Keratinocyte (primary cell): ENCODE measurements around the gene DUSP11. TPM values are rescaled to one million over a fixed set of nuclear protein-coding genes. Genes with fewer than 3 reads are reported as not detected.

Experiments used
- DNase-seq: peaks from one replicate; pipeline ENCODE4 v3.0.0-alpha.2; 2011; ENCODE audit warnings: low read depth, missing footprints, low spot score
- FAIRE-seq: peaks from 2 replicates; lab custom pipeline; 2011; peaks lifted over from hg19 to GRCh38; lab: Jason Lieb, UNC
- H2AFZ ChIP-seq: 2 replicates; pipeline ENCODE4 v1.6.0; 2012; ENCODE audit warnings: low read length, control low read depth, inconsistent platforms; ENCODE audit not compliant: control insufficient read depth
- H3K27ac ChIP-seq: 2 replicates; pipeline ENCODE4 v1.5.1; 2011; ENCODE audit warnings: low read length; ENCODE audit not compliant: control insufficient read depth, insufficient read depth
- H3K27me3 ChIP-seq: 3 replicates; pipeline ENCODE4 v1.6.0; 2011; ENCODE audit warnings: low read length; ENCODE audit not compliant: control insufficient read depth, insufficient read depth; ENCODE audit errors: extremely low read depth
- H3K36me3 ChIP-seq, 2 experiments: 2 replicates in 1 of 2; 3 replicates in 1 of 2; pipeline ENCODE4 v1.5.1; 2011; ENCODE audit warnings: low read length in 2 of 2, mild to moderate bottlenecking in 1 of 2; ENCODE audit not compliant: control insufficient read depth in 2 of 2, insufficient read depth in 2 of 2; ENCODE audit errors: extremely low read depth in 1 of 2
- H3K4me1 ChIP-seq: 3 replicates; pipeline ENCODE4 v1.5.1; 2011; ENCODE audit warnings: low read length; ENCODE audit not compliant: control insufficient read depth, insufficient read depth; ENCODE audit errors: extremely low read depth
- H3K4me2 ChIP-seq: 3 replicates; pipeline ENCODE4 v1.6.0; 2011; ENCODE audit warnings: low read depth, low read length; ENCODE audit not compliant: control insufficient read depth, insufficient read depth; ENCODE audit errors: extremely low read depth
- H3K4me3 ChIP-seq, 3 experiments: fragments of 200-600 bp in 1 of 3; sonication (generic) in 1 of 3; 2 replicates in 2 of 3; 3 replicates in 1 of 3; pipeline ENCODE4 v1.5.1; 2011 to 2016; ENCODE audit warnings: low read length in 3 of 3, mild to moderate bottlenecking in 3 of 3, control low read depth in 2 of 3, inconsistent platforms in 1 of 3, low read depth in 1 of 3, mixed read lengths in 1 of 3, mixed run types in 1 of 3, moderate library complexity in 1 of 3; ENCODE audit not compliant: control insufficient read depth in 2 of 3, insufficient read depth in 2 of 3; ENCODE audit errors: extremely low read depth in 1 of 3
- H3K79me2 ChIP-seq: 2 replicates; pipeline ENCODE4 v1.6.0; 2012; ENCODE audit warnings: low read length; ENCODE audit not compliant: control insufficient read depth, insufficient read depth
- H3K9ac ChIP-seq: 3 replicates; pipeline ENCODE4 v1.6.0; 2011; ENCODE audit warnings: low read length; ENCODE audit not compliant: control insufficient read depth, insufficient read depth; ENCODE audit errors: extremely low read depth
- H3K9me1 ChIP-seq: 3 replicates; pipeline ENCODE4 v1.6.0; 2011; ENCODE audit warnings: low read length; ENCODE audit not compliant: control insufficient read depth, insufficient read depth; ENCODE audit errors: extremely low read depth
- H3K9me3 ChIP-seq: 2 replicates; pipeline ENCODE4 v1.5.1; 2012; ENCODE audit warnings: low read depth, low read length; ENCODE audit not compliant: control insufficient read depth
- H4K20me1 ChIP-seq: 3 replicates; pipeline ENCODE4 v1.6.0; 2011; ENCODE audit warnings: low read length; ENCODE audit not compliant: control insufficient read depth, insufficient read depth; ENCODE audit errors: extremely low read depth
- CTCF ChIP-seq, 3 experiments: IDR thresholded peaks in 1 of 3; conservative IDR thresholded peaks in 1 of 3; optimal IDR thresholded peaks in 1 of 3; 2 replicates in 2 of 3; 3 replicates in 1 of 3; pipeline versions ENCODE3 to v1.5.1; 2011; ENCODE audit warnings: low read length in 3 of 3, mild to moderate bottlenecking in 3 of 3, moderate library complexity in 2 of 3, control low read depth in 1 of 3, inconsistent platforms in 1 of 3; ENCODE audit not compliant: insufficient read depth in 2 of 3; ENCODE audit errors: extremely low read depth in 1 of 3
- EZH2 ChIP-seq: IDR thresholded peaks from one replicate; pipeline ENCODE4 v1.6.1; 2012; ENCODE audit warnings: inconsistent platforms, mild to moderate bottlenecking, low read length, moderate library complexity
- dilution Hi-C: fragments of 300-500 bp; cut with MboI; formaldehyde crosslinking; loops from one replicate; pipeline ENCODE4 v1.7.0; 2020; ENCODE audit warnings: low sequenced_read_pairs; ENCODE audit not compliant: extremely low pct_ligation_motif_present
- polyA plus RNA-seq, 5 experiments: library from polyadenylated mRNA; depleted of rRNA in 3 of 5; stranded (reverse) in 3 of 5; stranded (forward) in 1 of 5; unstranded in 1 of 5; fragments of >200 nt; gene quantifications; 1 replicate in 1 of 5; 2 replicates in 3 of 5; 3 replicates in 1 of 5; pipeline versions ENCODE4 v1.2.1 to v1.2.3, GENCODE V29; 2011 to 2012; ENCODE audit warnings: missing spikeins in 2 of 5, low read depth in 1 of 5, low replicate concordance in 1 of 5

DUSP11 gene
- polyA plus RNA-seq, 1 donor (not counting 4 experiments of a cell fraction or from before 2014, with no cell fraction given): 83.7 TPM

GRCh38 chr2:73749314-73749713, 30.6 kb downstream of the DUSP11 start:
- Histone ChIP-seq H3K9ac (no peak overlapping the region), H3K27ac (no peak overlapping the region), H3K4me3 (no peak overlapping the region), H3K27me3 (no peaks in the 10 kb centered on the region), H3K79me2 (no peaks in the 10 kb centered on the region), H2AFZ (no peak overlapping the region), H3K9me1 (no peaks in the 10 kb centered on the region), H3K36me3 (peaks cover 25 to 38% of the 10 kb centered on the region in 2 experiments), H3K4me1 (no peaks in the 10 kb centered on the region), H3K9me3 (no peaks in the 10 kb centered on the region), H4K20me1 (no peaks in the 10 kb centered on the region), H3K4me2 (no peak overlapping the region)
- dilution Hi-C loops: no loop called here
- no peak for FAIRE-seq
- DNase-seq: no peak
- no peak for TF ChIP-seq EZH2
- TF ChIP-seq CTCF (optimal IDR thresholded peaks at IDR 0.05 in 1 of 3, IDR thresholded peaks at IDR 0.05 in 1 of 3, conservative IDR thresholded peaks at IDR 0.05 in 1 of 3; ENCODE audit: extremely low read depth in 1 of 3, insufficient read depth in 2 of 3, low read length in 3 of 3): no peak

DNA sequence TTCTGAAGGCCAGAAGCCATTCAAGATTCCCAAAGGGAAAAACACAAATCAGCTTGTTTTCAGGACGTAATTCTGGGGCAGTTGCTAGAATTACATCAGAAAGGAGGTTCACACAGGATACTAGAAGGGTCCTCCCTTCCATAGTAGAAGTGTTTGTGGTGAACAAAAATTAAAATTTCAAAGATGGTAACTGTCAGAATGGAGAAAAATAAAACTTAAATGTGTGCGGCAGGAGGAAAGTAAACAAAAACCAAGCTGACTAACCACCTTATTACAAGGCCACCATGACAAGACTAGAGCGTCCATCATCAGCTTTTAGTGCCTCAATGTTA, 33.1 kb downstream of the DUSP11 start:
- no peaks in the 10 kb centered on the region for H3K9me3 ChIP-seq
- no peaks in the 10 kb centered on the region for H3K4me1 ChIP-seq
- TF ChIP-seq CTCF (optimal IDR thresholded peaks at IDR 0.05 in 1 of 3, IDR thresholded peaks at IDR 0.05 in 1 of 3, conservative IDR thresholded peaks at IDR 0.05 in 1 of 3; ENCODE audit: extremely low read depth in 1 of 3, insufficient read depth in 2 of 3, low read length in 3 of 3) (no peak), EZH2 (no peak)
- dilution Hi-C loops: no loop called here
- no peaks in the 10 kb centered on the region for H4K20me1 ChIP-seq
- H3K36me3 ChIP-seq: peaks cover 18 to 21% of the 10 kb centered on the region in 2 experiments
- no peak overlapping the region for H3K4me3 ChIP-seq
- DNase-seq (no peak), FAIRE-seq (no peak)
- H3K79me2 ChIP-seq: no peaks in the 10 kb centered on the region
- no peaks in the 10 kb centered on the region for H3K27me3 ChIP-seq
- H3K4me2 ChIP-seq: no peak overlapping the region
- no peak overlapping the region for H3K27ac ChIP-seq
- no peaks in the 10 kb centered on the region for H3K9me1 ChIP-seq
- no peak overlapping the region for H2AFZ ChIP-seq
- H3K9ac ChIP-seq: no peak overlapping the region
